Ovary (tissue), 9 donors: ENCODE results near the gene CRCP. TPM values are rescaled to one million over a fixed set of nuclear protein-coding genes. Genes with fewer than 3 reads are reported as not detected.
A peak's percentile ranks its signal among the peaks of the same experiment; 100 is the strongest.
"Not testable (repeated sequence)": the region's sequence is repeated elsewhere in the genome, so short reads cannot be mapped to it uniquely, and the experiment has no call there.

Experiments used
- DNase-seq, 5 donors: peaks; one replicate each; pipeline ENCODE4 v3.0.0-alpha.2; 2019 to 2020
- H3K27ac ChIP-seq, 2 donors: fragments of 200-600 bp; one replicate each; pipeline versions ENCODE4 v1.5.1 to v1.8.0; 2019 to 2022
- H3K27me3 ChIP-seq: fragments of 200-600 bp; one replicate; pipeline ENCODE4 v1.8.0; 2022
- H3K36me3 ChIP-seq: fragments of 200-600 bp; sonication (generic); one replicate; pipeline ENCODE4 v1.5.1; 2019
- H3K4me1 ChIP-seq: one replicate; pipeline ENCODE4 v1.8.1; 2013; ENCODE audit warnings: mild to moderate bottlenecking, moderate library complexity; ENCODE audit not compliant: insufficient read depth
- H3K4me3 ChIP-seq: fragments of 200-600 bp; sonication (generic); one replicate; pipeline ENCODE4 v1.5.1; 2017
- H3K9me3 ChIP-seq, 2 donors: fragments of 200-600 bp in 1 of 2; sonication (generic) in 1 of 2; one replicate each; pipeline versions ENCODE4 v1.5.1 to v1.8.1; 2013 to 2019; ENCODE audit warnings: mild to moderate bottlenecking in 1 of 2, moderate library complexity in 1 of 2
- EP300 ChIP-seq: sonication (generic); formaldehyde crosslinking; IDR thresholded peaks from one replicate; pipeline ENCODE4 v1.6.1; 2017; ENCODE audit warnings: antibody characterized with exemption
- POLR2A ChIP-seq: fragments of 450-650 bp; IDR thresholded peaks from one replicate; pipeline ENCODE4 v1.6.1; 2017; ENCODE audit warnings: antibody characterized with exemption, mild to moderate bottlenecking, moderate library complexity
- WGBS, 3 donors: extraction: QIAGEN DNeasy Blood & Tissue Kit in 1 of 3; methylation state at CpG; one replicate each; pipeline versions ENCODE4 v1.1.5 to v1.1.7; 2013 to 2017; 5-methylcytosine and 5-hydroxymethylcytosine counted together
- intact Hi-C, 4 donors: fragments of 100-400 bp; cut with DNase I; formaldehyde crosslinking; loops; one replicate each; pipeline versions ENCODE4 v1.11.0 to v1.15.1; 2022 to 2023
- polyA plus RNA-seq, 2 donors: library from polyadenylated mRNA; stranded (reverse); fragments of 200-250 nt in 1 of 2; fragments of 350-450 nt in 1 of 2; fragmentation: Illumina TruSeq in 1 of 2; extraction: RNeasy Lipid Tissue Mini Kit (QIAGEN cat#74804) in 1 of 2; gene quantifications; one replicate each; pipeline ENCODE4 v1.2.3, GENCODE V29; 2013 to 2014
- total RNA-seq, 7 donors: library from RNA; depleted of rRNA in 2 of 7; stranded (reverse); fragments of >200 nt in 2 of 7; fragmentation: NEBNext Ultra II Directional in 3 of 7; extraction: Animal tissue kit (Norgen Biotek cat#: 25700) in 3 of 7; gene quantifications; one replicate each; pipeline versions ENCODE4 v1.1.0 to v1.2.4, GENCODE V29; 2016 to 2023
- TF ChIP-seq, protein P1 (sequence below), 3 donors: fragments of 450-650 bp in 2 of 3; fragments of 200-600 bp in 1 of 3; IDR thresholded peaks; one replicate each; pipeline versions ENCODE4 v1.5.1 to v1.8.0; 2016 to 2022; ENCODE audit warnings: antibody characterized with exemption in 3 of 3, mild to moderate bottlenecking in 1 of 3
- donor health status: DM: no; HTN: no; CAD: no; lungs with moderate emphysema.
- donor health status: DM: no; HTN: no; CAD: no.
- donor health status: Bipolar disorder and iron deficiency.
- donor health status: DM: yes; HTN: yes; CAD: no.
- donor health status: DM: no; HTN: no; CAD: no.
- donor health status: DM: yes; HTN: yes; CAD: no.

The CRCP gene
- total and polyA plus RNA-seq, 9 donors: 23.2 to 46.8 (median 29.1) TPM

DNA sequence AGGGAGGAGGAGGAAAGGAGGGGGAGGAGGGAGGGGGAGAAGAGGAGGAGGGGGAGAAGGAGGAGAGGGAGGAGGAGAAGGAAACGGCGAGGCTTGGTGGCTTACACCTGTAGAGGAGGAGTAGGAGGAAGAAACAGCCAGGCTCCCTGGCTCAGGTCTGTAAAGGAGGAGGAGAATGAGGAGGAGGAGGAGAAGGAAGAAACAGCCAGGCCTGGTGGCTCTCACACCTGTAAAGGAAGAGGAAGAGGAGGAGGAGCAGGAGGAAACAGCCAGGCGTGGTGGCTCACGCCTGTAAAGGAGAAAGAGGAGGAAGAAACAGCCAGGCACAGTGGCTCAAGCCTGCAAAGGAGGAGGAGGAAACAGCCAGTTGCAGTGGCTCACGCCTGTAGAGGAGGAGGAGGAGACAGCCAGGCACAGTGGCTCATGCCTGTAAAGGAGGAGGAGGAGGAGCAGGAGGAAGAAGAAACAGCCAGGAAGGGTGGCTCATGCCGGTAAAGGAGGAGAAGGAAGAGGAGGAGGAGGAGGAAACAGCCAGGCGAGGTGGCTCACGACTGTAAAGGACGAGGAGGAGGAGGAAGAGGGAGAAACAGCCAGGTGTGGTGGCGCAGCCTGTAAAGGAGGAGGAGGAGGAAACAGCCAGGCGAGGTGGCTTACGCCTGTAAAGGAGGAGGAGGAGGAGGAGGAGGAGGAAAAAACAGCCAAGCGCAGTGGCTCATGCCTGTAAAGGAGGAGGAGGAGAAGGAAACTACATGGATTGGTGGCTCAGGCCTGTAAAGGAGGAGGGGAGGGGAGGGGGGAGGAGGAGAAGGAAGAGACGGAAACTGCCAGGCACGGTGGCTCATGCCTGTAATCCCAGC lies 14.9 kb upstream of the CRCP start:
- TF ChIP-seq, protein P1, sequence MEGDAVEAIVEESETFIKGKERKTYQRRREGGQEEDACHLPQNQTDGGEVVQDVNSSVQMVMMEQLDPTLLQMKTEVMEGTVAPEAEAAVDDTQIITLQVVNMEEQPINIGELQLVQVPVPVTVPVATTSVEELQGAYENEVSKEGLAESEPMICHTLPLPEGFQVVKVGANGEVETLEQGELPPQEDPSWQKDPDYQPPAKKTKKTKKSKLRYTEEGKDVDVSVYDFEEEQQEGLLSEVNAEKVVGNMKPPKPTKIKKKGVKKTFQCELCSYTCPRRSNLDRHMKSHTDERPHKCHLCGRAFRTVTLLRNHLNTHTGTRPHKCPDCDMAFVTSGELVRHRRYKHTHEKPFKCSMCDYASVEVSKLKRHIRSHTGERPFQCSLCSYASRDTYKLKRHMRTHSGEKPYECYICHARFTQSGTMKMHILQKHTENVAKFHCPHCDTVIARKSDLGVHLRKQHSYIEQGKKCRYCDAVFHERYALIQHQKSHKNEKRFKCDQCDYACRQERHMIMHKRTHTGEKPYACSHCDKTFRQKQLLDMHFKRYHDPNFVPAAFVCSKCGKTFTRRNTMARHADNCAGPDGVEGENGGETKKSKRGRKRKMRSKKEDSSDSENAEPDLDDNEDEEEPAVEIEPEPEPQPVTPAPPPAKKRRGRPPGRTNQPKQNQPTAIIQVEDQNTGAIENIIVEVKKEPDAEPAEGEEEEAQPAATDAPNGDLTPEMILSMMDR (IDR thresholded peaks at IDR 0.05): no peak
- TF ChIP-seq POLR2A: peak; percentile 48
- H3K27ac ChIP-seq: peak overlapping the region; percentile 78 to 93
- DNase-seq: peak; percentile 69 to 84 (median 77)
- 1% methylated on average over 15 of the region's 15 CpGs for WGBS, 3 donors
- intact Hi-C loops: no loop called here
- H3K27me3 ChIP-seq: no peaks in the 10 kb centered on the region
- H3K4me1 ChIP-seq: no peaks in the 10 kb centered on the region
- H3K36me3 ChIP-seq: no peaks in the 10 kb centered on the region
- no peaks in the 10 kb centered on the region for H3K9me3 ChIP-seq
- H3K4me3 ChIP-seq: peak overlapping the region; percentile 35

DNA sequence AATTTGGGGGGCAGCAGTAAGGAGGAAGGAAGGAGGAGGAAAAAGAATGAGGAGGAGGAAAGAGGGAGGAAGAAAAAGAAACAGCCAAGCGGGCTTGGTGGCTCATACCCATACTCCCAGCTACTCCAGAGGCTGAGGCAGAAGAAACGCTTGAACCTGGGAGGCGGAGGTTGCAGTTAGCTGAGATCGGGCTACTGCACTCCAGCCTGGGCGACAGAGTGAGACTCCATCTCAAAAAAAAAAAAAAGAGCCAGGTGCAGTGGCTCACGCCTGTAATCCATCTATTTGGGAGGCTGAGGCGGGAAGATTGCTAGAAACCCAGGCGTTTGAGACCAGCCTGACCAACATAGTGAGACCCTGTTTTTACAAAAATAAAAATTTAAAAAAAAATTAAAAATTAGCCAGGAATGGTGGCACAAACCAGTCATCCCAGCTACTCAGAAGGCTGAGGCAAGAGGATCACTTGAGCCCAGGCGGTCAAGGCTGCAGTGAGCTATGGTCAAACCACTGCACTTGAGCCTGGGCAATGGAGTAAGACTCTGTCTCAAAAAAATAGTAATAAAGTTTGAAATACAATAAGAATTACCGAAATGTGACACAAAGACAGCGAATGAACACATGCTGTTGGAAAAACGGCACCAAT lies 14.1 kb upstream of the CRCP start:
- intact Hi-C loops: no loop called here
- Histone ChIP-seq H3K27ac (peak overlapping the region; percentile 78 to 93), H3K36me3 (no peaks in the 10 kb centered on the region), H3K9me3 (no peaks in the 10 kb centered on the region), H3K4me3 (peak overlapping the region; percentile 35), H3K27me3 (no peaks in the 10 kb centered on the region), H3K4me1 (no peaks in the 10 kb centered on the region)
- DNase-seq: no peak
- 38 to 51% (median 47%) methylated on average over 12 of the region's 12 CpGs for WGBS, 3 donors
- TF ChIP-seq POLR2A: no peak
- no peak for TF ChIP-seq EP300
- TF ChIP-seq, protein P1 (IDR thresholded peaks at IDR 0.05): no peak

DNA sequence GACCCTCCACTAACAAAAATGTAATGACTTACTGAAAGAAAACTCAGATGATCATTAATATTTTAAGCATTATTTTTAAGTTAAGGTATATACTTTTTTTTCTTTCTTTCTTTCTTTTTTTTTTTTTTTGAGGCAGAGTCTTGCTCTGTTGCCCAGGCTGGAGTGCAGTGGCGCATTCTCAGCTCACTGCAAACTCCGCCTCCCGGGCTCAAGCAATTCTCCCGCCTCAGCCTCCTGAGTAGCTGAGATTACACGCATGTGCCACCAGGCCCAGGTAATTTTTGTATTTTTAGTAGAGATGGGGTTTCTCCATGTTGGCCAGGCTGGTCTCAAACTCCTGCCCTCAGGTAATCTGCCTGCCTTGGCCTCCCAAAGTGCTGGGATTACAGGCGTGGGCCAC lies 12.5 kb upstream of the CRCP start:
- H3K36me3 ChIP-seq, H3K27ac ChIP-seq, H3K4me1 ChIP-seq, intact Hi-C loops, H3K27me3 ChIP-seq, H3K4me3 ChIP-seq, H3K9me3 ChIP-seq, DNase-seq: not testable (repeated sequence)
- WGBS, 3 donors: 96 to 98% (median 96%) methylated on average over 6 of the region's 6 CpGs

DNA sequence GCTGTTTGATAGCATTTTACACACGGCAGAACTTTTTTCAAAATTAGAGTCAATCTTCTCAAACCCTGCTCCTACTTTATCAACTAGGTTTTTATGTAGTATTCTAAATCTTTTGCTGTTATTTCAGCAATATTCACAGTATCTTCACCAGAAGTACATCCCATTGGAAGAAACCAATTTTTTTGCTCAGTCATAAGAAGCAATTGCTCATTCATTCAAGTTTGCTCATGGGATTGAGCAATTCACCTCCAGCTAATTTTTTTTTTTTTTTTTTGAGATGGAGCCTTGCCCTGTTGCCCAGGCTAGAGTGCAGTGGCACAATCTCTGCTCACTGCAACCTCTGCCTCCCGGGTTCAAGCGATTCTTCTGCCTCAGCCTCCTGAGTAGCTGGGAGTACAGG lies 10.7 kb upstream of the CRCP start:
- WGBS, 3 donors: 93 to 97% (median 95%) methylated on average over 3 of the region's 3 CpGs
- H3K4me1 ChIP-seq, H3K9me3 ChIP-seq, H3K4me3 ChIP-seq, H3K36me3 ChIP-seq, H3K27ac ChIP-seq, H3K27me3 ChIP-seq, intact Hi-C loops, DNase-seq: not testable (repeated sequence)

DNA sequence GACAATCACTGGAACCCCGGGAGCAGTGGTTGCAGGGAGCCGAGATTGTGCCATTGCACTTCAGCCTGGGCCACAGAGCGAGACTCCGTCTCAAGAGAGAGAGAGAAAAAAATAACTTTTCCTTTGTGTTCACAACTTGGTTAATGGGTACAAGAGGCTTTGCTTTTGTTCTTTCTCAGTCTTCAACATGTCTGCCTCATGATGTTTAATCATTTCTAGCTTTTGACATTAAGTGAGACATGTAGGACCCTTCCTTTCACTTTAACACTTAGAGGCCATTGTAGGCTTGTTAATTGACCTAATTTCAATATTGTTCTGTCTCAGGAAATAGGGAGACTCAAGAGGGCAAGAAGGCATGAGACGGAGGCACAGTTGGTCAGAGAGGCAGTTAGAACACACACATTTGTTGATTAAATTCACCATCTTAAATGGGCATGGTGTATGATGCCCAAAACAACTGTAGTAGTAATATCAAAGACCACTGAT lies 9.3 kb upstream of the CRCP start:
- Histone ChIP-seq H3K4me3 (no peak overlapping the region), H3K4me1 (no peaks in the 10 kb centered on the region), H3K27ac (no peak overlapping the region), H3K9me3 (no peaks in the 10 kb centered on the region), H3K27me3 (no peaks in the 10 kb centered on the region), H3K36me3 (no peaks in the 10 kb centered on the region)
- TF ChIP-seq POLR2A (no peak), EP300 (no peak)
- DNase-seq: peak in 1 of 5 donors; percentile 3
- WGBS, 3 donors: 89 to 96% (median 92%) methylated on average over 5 of the region's 5 CpGs
- intact Hi-C loops: no loop called here

DNA sequence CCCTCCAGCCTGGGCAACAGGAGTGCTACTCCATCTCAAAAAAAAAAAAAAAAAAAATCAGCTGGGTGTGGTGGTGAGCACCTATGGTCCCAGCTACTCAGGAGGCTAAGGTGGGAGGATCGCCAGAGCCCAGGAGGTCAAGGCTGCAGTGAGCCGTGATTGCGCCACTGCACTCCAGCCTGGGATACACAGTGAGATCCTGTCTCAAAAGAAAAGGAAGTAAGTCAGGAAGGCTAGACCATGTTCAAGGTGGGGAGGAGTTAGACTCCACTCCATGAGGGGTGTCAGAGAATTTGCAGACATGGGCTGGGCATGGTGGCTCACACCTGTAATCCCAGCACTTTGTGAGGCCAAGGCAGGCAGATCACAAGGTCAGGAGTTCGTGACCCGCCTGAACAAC lies 6.2 kb upstream of the CRCP start:
- H3K4me3 ChIP-seq, intact Hi-C loops, H3K27ac ChIP-seq, H3K36me3 ChIP-seq, H3K4me1 ChIP-seq, H3K9me3 ChIP-seq, H3K27me3 ChIP-seq: not testable (repeated sequence)
- peak in 1 of 5 donors; percentile 23 for DNase-seq
- 67 to 84% (median 82%) methylated on average over 5 of the region's 5 CpGs for WGBS, 3 donors
